ENCODE measurements around the gene ZNF385B. TPM values are rescaled to one million over a fixed set of nuclear protein-coding genes. Genes with fewer than 3 reads are reported as not detected.

ZNF385B gene
- total RNA-seq, 4 donors from 2014 or later: 1.6 to 7.4 (median 3.9) TPM; not detected in 1

GRCh38 chr2:179412112-179412511, 449.3 kb downstream of the ZNF385B start:
- H3K27me3 ChIP-seq: no peaks in the 10 kb centered on the region
- H3K9me3 ChIP-seq: no peaks in the 10 kb centered on the region
- no peak overlapping the region for H3K4me3 ChIP-seq
- DNase-seq: no peak
- no peaks in the 10 kb centered on the region for H3K36me3 ChIP-seq
- H3K4me1 ChIP-seq: no peaks in the 10 kb centered on the region
- TF ChIP-seq CTCF (IDR thresholded peaks at IDR 0.05): no peak
- TF ChIP-seq POLR2A (IDR thresholded peaks at IDR 0.05): no peak
- H3K27ac ChIP-seq: no peak overlapping the region

DNA sequence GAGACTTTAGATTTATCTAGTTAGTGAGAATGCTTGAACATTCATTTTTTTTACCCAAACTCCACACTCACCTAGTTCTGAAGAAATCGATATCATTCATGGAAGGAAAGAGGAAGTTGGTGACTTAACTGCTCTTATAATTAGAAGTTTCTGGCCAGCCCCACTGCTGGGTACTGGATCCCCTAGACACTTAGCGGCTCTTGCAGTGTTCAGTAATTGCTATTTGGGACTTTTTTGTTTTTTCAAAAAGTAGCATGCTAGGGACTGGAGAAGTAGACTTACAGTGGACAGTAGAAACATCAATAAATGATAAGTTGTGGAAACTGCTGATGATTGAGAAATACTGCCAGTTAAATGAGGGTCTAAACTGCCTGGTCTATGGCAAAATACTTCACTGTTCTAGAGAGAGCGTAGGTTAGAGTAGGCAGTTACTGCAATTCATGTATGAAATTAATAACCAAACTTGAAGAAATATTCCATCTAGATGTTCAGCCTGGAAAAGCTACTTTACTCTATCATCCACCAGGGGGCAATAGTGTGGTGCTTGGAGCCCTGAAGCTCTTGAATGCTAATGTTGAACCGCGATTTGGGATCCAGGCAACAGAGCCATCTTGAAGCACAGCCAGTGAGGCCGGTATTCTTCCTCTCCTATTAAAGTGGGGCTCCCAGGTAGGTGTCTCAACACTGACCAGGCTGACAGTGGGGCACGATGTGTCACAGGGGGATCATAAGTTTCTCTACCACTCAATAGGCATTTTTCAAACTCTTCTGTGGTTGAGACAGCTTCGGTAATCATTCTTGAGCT, 450.7 kb downstream of the ZNF385B start:
- Histone ChIP-seq H3K9me3 (no peaks in the 10 kb centered on the region), H3K27me3 (no peaks in the 10 kb centered on the region), H3K27ac (no peak overlapping the region), H3K4me3 (no peak overlapping the region), H3K4me1 (no peaks in the 10 kb centered on the region), H3K36me3 (no peaks in the 10 kb centered on the region)
- DNase-seq: peak in 1 of 3 donors; percentile 66
- TF ChIP-seq CTCF (IDR thresholded peaks at IDR 0.05) (peak in 4 of 6 experiments; percentile 61 to 65 (median 62)), POLR2A (IDR thresholded peaks at IDR 0.05) (no peak)

DNA sequence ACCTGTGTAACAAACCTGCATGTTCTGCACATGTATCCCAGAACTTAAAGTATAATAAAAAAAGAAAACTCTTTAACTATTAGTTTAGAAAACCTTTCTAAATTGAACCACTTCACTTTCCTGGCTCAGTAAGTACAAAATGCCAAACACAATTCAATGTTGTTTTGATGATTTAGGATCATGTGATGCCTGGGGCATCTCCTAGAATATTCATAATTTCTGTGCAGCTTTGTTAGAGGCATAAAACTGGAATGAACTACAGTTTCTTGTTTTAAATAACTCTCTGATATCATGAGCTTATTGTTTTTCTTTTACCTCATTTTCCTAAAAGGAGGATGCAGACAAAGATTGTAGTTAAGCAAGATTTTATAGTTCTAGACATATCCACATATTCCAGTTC, 457.8 kb downstream of the ZNF385B start:
- DNase-seq: no peak
- Histone ChIP-seq H3K9me3 (no peaks in the 10 kb centered on the region), H3K27ac (no peak overlapping the region), H3K4me3 (no peak overlapping the region), H3K4me1 (no peaks in the 10 kb centered on the region), H3K36me3 (no peaks in the 10 kb centered on the region), H3K27me3 (no peaks in the 10 kb centered on the region)
- TF ChIP-seq CTCF (IDR thresholded peaks at IDR 0.05) (no peak), POLR2A (IDR thresholded peaks at IDR 0.05) (no peak)

DNA sequence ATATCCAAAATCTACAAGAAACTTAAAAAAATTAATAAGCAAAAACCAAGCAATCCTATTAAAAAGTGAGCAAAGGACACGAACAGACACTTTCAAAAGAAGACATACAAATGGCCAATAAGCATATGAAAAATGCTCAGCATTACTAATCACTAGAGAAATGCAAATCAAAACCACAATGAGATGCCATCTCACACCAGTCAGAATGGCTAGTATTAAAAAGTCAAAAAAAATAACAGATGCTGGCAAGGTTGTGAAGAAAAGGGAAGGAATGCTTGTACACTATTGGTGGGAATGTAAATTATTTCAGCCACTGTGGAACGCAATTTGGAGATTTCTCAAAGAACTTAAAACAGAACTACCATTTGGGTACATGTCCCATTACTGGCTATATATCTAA, 467.9 kb downstream of the ZNF385B start:
- Histone ChIP-seq H3K9me3 (no peaks in the 10 kb centered on the region), H3K36me3 (no peaks in the 10 kb centered on the region)

More for the DNA sequence above, 467.9 kb downstream of the ZNF385B start:
- no peak overlapping the region for H3K27ac ChIP-seq
- H3K4me3 ChIP-seq: no peak overlapping the region
- TF ChIP-seq POLR2A (IDR thresholded peaks at IDR 0.05) (no peak), CTCF (IDR thresholded peaks at IDR 0.05) (no peak)
- H3K4me1 ChIP-seq: no peaks in the 10 kb centered on the region
- no peaks in the 10 kb centered on the region for H3K27me3 ChIP-seq
- no peak for DNase-seq

Small RNAs within 50 kb of the gene (small RNA-seq; reads per million reads assigned to genes)
- gene MIR1258: 0 reads per million in 2 donors

Other genes starting within 250 kb of the ZNF385B start
- gene CWC22, start 145.7 kb upstream of the ZNF385B start, total RNA-seq: 10 to 100 TPM; 11.3 to 42.1 (median 15.2) TPM

All from Peyer's patch (tissue), 4 donors.